ELF-1 (cell line): Measurements from ENCODE around the gene MC1R.
"Not testable (repeated sequence)": the region's sequence is repeated elsewhere in the genome, so short reads cannot be mapped to it uniquely, and the experiment has no call there.

ENCODE experiments used
- DNase-seq: peaks from one replicate; pipeline ENCODE4 v3.0.0-alpha.2; 2016; ENCODE audit warnings: low read depth, low spot score

MC1R gene

DNA sequence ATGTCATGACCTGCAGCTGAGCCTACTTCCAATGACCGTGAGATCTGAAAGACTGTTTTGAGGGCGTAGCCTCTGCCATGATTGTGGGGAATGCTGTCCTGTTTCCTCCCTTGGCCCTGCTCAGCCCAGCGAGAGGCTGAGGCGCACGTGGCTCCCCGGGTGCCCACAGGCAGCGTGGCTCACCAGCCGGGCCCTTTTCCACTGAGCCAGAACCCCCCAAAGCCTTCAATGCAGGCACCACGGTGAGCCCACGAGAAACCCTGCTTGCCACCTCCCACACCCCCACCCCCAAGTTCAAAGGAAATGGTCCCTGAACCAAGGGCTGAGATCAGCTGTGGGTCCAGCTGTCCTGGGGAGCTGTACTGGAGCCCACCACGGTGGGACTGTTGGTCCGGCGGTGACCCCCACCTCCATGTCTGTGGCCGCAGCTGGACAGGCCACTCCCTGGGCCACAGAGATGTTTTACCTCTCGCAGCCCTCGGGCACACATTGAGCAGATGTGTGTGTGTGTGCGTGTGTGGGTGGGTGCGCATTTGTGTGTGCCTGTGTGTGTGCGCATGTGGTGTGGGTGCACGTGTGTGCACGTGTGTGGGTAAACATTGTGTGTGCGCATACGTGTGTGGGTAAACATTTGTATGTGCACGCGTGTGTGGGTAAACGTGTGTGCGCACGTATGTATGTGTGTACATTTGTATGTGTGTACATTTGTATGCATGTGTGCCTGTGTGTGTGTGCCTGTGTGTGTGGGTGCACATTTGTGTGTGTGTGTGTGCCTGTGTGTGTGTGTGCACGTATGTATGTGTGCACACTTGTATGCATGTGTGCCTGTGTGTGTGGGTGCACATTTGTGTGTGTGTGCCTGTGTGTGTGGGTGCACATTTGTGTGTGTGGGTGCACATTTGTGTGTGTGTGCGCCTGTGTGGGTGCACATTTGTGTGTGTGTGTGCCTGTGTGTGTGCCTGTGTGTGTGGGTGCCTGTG is 5.0 kb upstream of the MC1R start:
- no peak for DNase-seq

DNA sequence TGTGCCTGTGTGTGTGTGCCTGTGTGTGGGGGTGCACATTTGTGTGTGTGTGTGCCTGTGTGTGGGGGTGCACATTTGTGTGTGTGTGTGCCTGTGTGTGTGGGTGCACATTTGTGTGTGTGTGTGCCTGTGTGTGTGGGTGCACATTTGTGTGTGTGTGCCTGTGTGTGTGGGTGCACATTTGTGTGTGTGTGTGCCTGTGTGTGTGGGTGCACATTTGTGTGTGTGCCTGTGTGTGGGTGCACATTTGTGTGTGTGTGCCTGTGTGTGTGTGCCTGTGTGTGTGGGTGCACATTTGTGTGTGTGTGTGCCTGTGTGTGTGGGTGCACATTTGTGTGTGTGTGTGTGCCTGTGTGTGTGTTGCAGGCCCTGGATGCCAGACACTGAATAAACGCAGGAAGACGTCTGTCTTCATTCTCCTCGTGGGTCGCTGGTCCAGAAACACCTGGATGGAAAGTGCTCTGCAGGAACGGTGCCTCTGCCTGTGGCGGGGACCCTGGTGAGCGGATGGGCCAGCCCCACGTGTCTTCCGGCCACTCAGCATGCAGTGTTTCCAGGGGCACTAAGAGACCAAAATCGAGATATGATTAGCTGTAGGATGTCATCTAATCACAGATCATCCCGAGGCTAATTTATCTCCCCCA is 3.9 kb upstream of the MC1R start:
- not testable (repeated sequence) for DNase-seq

GRCh38 chr16:89915303-89916232 is 3.1 kb upstream of the MC1R start:
- no peak for DNase-seq

DNA sequence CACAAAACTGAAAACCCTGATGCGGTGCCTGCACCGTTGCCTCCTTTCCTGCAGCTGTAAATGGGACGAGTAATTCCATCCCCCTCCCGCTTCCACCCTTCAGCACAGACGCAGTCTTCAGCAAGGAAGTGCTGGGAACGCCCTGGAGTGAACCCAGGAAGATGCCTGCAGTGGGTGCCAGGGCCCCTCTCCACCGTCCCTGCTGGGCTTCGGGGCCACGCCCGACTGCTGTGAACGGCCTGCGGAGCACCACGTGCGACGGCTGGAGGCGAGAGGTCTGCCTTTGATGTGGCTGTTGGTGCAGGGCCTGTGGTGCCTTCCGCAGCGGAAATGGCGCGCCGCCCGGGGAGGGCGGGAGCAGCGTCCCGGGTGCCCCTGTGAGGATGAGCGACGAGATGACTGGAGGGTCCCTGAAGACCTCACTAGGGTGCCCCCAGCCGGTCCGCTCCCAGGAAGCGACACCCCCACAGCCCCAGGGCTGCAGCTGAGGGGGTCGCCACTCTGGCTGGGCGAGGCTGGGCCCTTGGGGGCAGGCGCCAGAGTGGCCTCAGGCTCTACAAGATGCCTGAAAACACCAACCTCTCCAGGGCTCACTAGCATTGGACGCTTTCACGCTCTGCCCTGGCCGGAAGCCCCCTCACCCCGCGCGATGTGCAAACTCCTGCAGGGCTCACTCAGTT is 749 bp upstream of the MC1R start:
- DNase-seq: peak; percentile 92

GRCh38 chr16:89919535-89920406 is 1.1 kb downstream of the MC1R start:
- DNase-seq: no peak

GRCh38 chr16:89920723-89921122 is 2.1 kb downstream of the MC1R start:
- DNase-seq: no peak

DNA sequence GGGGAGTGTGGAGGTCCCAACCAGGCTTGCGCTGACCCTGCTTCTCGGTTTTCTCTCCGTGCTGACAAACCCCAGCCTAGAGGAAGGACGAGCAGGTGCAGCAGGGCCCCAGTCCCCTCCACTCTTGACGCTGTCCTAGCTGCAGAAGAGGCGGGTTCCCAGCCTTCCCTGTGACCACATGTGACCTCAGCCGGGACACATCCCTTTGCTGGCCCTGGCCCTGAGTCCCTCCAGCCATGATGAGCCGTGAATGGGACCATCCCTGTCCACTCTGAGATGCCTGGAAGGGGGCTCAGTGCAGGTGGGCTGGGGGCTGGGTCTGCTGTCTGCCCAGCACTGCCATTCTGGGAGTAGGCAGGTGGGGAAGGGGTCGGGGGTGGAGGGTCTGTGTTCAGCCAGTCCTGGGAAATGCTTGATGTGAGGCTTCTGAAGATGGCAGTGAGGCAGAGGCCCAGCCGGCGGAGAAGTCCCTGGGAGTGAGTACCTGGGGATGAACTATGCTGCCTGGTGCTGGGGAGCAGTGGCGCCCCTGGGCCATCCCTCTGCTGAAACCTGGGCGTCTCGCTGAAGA is 2.6 kb downstream of the MC1R start:
- DNase-seq: peak; percentile 34

DNA sequence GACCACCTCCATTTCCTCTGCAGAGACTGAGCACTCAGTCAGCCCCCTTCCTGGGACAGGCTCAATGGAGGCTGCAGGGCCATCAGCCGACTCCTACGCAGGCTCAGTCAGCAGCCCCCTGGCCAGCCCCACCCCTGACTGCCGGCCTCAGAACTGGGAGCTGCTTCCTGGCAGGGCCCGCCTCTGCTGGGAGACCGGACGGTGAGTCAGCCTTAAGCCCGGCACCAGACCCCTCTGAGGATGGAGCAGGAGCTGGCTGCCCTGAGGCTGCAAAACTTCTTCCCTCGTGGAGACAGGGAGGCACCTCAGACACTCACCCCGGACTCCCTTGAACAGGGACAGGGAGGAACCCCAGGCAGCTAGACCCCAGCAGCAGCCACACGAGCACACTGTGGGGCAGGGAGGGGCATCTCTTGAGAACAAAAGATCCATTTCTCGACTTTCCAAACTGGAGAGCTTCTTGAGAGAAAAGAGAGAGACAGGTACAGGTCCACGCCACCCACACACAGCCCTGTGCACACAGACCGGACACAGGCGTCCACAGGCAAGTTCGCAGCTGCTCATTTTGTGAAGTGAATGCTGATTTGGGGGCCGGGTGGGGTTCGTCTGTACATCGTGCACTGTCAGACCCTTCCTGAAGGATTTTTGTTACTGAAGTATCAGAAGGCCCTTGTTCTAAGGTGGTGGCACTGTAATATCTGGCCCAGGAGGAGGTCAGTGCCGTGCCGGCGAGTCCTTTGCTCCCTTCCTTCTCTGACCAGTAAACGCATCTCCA is 3.2 kb downstream of the MC1R start:
- DNase-seq: peak; percentile 93

DNA sequence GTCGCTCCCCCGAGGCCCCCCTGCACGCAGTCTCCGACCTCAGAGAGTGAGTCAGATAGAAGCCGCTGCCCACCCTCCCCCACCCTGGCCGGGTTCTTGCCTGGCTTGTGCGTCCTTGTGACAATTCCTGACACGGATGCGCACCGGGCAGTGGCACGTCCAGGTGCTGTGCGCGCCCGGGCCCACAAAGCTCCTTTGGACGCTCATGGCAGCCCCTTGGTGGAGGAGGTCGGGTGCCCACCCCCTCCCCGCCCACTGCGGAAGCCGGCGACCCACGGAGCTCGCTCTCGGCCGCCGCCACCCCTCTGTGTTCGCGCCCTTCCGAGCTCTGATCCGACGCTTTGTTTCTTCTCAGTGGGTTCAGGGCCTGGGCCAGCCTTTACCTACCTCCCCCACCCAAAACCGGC is 3.8 kb downstream of the MC1R start:
- peak; percentile 88 for DNase-seq

DNA sequence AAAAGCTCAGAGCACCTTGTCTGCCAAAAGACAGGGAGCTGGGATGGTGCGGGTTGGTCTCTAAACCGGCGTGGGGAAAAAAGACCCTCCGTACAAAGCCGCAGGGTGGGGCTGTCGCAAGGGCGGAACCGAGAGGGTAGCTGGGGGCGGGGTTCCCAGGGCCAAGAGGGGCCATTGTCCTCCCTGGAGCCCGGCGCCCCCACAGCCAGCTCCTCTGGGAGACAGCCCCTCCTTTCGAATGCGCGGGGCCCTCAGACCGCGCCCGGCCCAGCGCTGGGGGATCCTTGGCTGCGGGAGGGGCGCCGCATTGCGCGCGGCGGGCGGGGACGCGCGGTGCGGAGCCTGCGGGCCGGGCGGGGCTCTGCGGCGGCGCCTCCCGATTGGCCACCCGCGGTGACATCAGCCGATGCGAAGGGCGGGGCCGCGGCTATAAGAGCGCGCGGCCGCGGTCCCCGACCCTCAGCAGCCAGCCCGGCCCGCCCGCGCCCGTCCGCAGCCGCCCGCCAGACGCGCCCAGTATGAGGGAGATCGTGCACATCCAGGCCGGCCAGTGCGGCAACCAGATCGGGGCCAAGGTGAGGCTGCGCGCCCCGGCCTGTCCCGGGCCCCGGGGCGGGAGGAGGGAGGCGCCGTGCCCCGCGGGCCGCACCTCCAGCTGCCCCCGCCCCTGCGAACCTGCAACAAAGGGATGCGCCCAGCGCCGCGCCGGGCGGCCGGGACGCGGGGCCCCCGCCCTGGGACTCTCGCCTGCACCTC is 4.4 kb downstream of the MC1R start, which contains the start of gene TUBB3:
Gene TUBB3, plus strand, starts transcription at position 459 of the 756 bp plus-strand sequence. Its CDS starts 60 bp downstream, at position 519.
- DNase-seq: peak; percentile 91

DNA sequence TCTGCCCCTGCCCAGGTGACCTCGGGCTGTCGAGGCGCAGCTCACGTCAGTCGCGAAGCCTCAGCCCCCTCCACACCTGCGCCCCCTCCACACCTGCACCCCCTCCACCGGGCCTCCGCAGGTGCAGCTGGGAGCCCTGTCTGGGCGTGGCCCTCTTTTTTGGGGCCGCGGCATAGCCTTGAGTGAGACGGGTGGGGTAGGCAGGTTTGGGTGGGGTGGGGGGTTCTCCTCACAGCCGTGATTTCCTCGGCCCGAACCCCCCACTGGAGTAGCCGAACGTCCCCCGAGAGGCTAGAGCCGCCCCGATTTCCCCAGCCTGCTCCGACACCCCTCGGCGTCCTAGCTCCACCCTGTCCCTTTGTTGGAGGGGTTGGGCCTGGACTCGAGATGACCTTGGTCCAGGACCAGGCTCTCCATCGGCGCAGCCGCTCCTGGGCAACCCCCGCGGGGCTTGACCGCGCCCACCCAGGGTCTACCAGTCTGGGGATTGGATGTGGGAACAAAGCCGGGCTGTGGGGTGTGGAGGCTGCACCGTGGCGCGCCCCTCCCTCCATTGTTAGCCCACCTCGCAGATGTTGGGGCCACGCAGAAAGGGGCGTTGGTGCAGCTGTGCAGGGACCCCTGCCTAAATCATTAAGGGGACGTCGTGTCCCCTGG is 5.1 kb downstream of the MC1R start:
- peak; percentile 64 for DNase-seq

GRCh38 chr16:89924297-89924924 is 5.7 kb downstream of the MC1R start:
- peak; percentile 90 for DNase-seq

- peak; percentile 50 for DNase-seq
Measured at GRCh38 chr16:89924925-89925307, 6.3 kb downstream of the MC1R start.

GRCh38 chr16:89925596-89926079 is 7.0 kb downstream of the MC1R start:
- DNase-seq: no peak

GRCh38 chr16:89931305-89931896 is 12.7 kb downstream of the MC1R start:
- DNase-seq: no peak

- no peak for DNase-seq
Measured at GRCh38 chr16:89931964-89932363, 13.3 kb downstream of the MC1R start.

GRCh38 chr16:89934019-89934418 is 15.4 kb downstream of the MC1R start:
- DNase-seq: not testable (repeated sequence)
